Stomach (tissue), 9 donors: ENCODE measurements around the gene PLPPR5. TPM values are rescaled to one million over a fixed set of nuclear protein-coding genes. Genes with fewer than 3 reads are reported as not detected.

Experiments used
- DNase-seq, 2 donors: peaks; one replicate each; pipeline versions ENCODE4 v3.0.0 to v3.0.0-alpha.2; 2013 to 2019
- H3K27ac ChIP-seq, 5 donors: fragments of 200-600 bp in 4 of 5; sonication (generic) in 4 of 5; one replicate each; pipeline ENCODE4 v1.5.1; 2013 to 2019; ENCODE audit warnings: mild to moderate bottlenecking in 1 of 5, moderate library complexity in 1 of 5
- H3K27me3 ChIP-seq, 3 donors: fragments of 200-600 bp; sonication (generic); one replicate each; pipeline ENCODE4 v1.5.1; 2017 to 2019; ENCODE audit warnings: mixed run types in 1 of 3
- H3K36me3 ChIP-seq, 4 donors: fragments of 200-600 bp; sonication (generic); 1 replicate in 3 of 4; 2 replicates in 1 of 4; pipeline ENCODE4 v1.5.1; 2016 to 2019
- H3K4me1 ChIP-seq, 4 donors: fragments of 200-600 bp; sonication (generic); one replicate each; pipeline ENCODE4 v1.5.1; 2016 to 2019
- H3K4me3 ChIP-seq, 4 donors: fragments of 200-600 bp; sonication (generic) in 3 of 4; one replicate each; pipeline ENCODE4 v1.5.1; 2016 to 2019; ENCODE audit warnings: mild to moderate bottlenecking in 1 of 4
- H3K9me3 ChIP-seq, 4 donors: fragments of 200-600 bp; sonication (generic); one replicate each; pipeline ENCODE4 v1.5.1; 2016 to 2019
- EP300 ChIP-seq: sonication (generic); formaldehyde crosslinking; IDR thresholded peaks from one replicate; pipeline ENCODE4 v1.6.1; 2017; ENCODE audit warnings: antibody characterized with exemption
- POLR2A ChIP-seq, 4 donors: fragments of 450-650 bp; IDR thresholded peaks; one replicate each; pipeline ENCODE4 v1.6.1; 2016; ENCODE audit warnings: antibody characterized with exemption in 4 of 4, control low read depth in 2 of 4, mild to moderate bottlenecking in 1 of 4, moderate library complexity in 1 of 4
- POLR2AphosphoS5 ChIP-seq, 3 donors: sonication (generic); formaldehyde crosslinking; IDR thresholded peaks; one replicate each; pipeline ENCODE4 v1.6.1; 2016; ENCODE audit warnings: antibody characterized with exemption in 3 of 3
- WGBS, 5 donors: extraction: QIAGEN DNeasy Blood & Tissue Kit in 3 of 5; methylation state at CpG; one replicate each; pipeline versions ENCODE4 v1.1.5 to v1.1.7; 2013 to 2018; 5-methylcytosine and 5-hydroxymethylcytosine counted together
- intact Hi-C: fragments of 100-400 bp; cut with DNase I; formaldehyde crosslinking; loops from one replicate; pipeline ENCODE4 v1.15.1; 2023; ENCODE audit warnings: low total_unique reads
- polyA plus RNA-seq, 3 donors: library from polyadenylated mRNA; stranded (reverse); fragments of 200-250 nt; gene quantifications; one replicate each; pipeline ENCODE4 v1.2.3, GENCODE V29; 2013
- total RNA-seq, 5 donors: library from RNA; depleted of rRNA; stranded (reverse); fragments of >200 nt; gene quantifications; one replicate each; pipeline versions ENCODE4 v1.1.0 to v1.2.3, GENCODE V29; 2014 to 2016
- TF ChIP-seq, protein P1 (sequence below), 7 experiments: fragments of 450-650 bp in 4 of 7; fragments of 200-600 bp in 3 of 7; sonication (generic) in 3 of 7; IDR thresholded peaks; one replicate each; pipeline ENCODE4 v1.5.1; 2016 to 2019; ENCODE audit warnings: antibody characterized with exemption in 7 of 7, control low read depth in 2 of 7, mild to moderate bottlenecking in 1 of 7
- donor health status: healthy with polysubstance abuse.
- donor health status: Bipolar disorder and iron deficiency.
- donor health status: healthy.

The PLPPR5 gene
- total and polyA plus RNA-seq, 8 donors: 0.03 to 2.0 (median 0.15) TPM; not detected in 5

DNA sequence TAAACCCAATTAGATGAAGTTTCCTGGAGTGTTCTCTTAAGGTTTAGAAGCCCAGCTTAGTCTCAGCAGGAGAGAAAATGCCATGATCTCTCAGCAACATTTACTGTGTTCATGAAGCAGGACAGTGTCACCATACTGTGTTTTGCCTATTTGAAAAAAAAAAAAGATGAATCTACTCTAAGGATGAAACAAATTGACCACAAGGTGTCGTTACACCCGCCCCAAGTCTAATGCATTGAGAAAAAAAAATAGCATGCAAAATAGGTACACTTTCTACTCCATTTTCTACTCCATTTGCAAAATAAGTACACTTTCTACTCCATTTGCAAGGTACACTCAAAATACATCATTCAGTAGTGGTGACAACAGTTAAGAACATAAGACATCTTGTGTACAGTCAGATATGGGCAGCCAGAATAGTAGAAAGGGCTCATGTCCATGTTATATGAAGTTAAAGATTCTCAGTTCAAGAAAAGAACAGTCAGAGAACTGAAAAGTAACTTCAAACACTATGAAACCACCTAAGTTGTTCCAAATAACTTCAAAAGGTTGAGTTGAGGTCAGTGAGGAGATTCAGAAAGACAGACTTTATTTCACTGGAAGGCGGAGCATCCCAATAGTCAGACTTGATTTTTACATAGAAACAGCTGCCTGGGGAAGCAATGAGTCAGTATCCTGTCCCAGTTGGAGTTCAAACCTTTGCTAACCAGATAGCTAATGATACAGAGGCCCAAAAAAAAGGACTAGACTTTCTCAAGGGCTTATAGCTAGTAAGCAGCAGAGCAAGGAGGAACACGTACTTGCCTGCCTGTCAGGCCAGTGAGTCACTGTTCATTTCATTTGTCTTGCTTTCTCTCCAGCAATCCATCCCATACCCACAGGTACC is 13.3 kb downstream of the PLPPR5 start:
- H3K27me3 ChIP-seq: no peaks in the 10 kb centered on the region
- intact Hi-C loops: no loop called here
- DNase-seq: no peak
- peaks cover 0 to 9% (median 0%) of the 10 kb centered on the region in 4 donors for H3K4me1 ChIP-seq
- no peak overlapping the region for H3K27ac ChIP-seq
- no peaks in the 10 kb centered on the region for H3K9me3 ChIP-seq
- H3K4me3 ChIP-seq: no peak overlapping the region
- WGBS, 5 donors: 75 to 83% (median 77%) methylated on average over 4 of the region's 4 CpGs
- TF ChIP-seq EP300 (no peak), POLR2A (IDR thresholded peaks at IDR 0.05) (no peak), POLR2AphosphoS5 (IDR thresholded peaks at IDR 0.05) (no peak)
- TF ChIP-seq, protein P1, sequence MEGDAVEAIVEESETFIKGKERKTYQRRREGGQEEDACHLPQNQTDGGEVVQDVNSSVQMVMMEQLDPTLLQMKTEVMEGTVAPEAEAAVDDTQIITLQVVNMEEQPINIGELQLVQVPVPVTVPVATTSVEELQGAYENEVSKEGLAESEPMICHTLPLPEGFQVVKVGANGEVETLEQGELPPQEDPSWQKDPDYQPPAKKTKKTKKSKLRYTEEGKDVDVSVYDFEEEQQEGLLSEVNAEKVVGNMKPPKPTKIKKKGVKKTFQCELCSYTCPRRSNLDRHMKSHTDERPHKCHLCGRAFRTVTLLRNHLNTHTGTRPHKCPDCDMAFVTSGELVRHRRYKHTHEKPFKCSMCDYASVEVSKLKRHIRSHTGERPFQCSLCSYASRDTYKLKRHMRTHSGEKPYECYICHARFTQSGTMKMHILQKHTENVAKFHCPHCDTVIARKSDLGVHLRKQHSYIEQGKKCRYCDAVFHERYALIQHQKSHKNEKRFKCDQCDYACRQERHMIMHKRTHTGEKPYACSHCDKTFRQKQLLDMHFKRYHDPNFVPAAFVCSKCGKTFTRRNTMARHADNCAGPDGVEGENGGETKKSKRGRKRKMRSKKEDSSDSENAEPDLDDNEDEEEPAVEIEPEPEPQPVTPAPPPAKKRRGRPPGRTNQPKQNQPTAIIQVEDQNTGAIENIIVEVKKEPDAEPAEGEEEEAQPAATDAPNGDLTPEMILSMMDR (IDR thresholded peaks at IDR 0.05): no peak
- H3K36me3 ChIP-seq: no peaks in the 10 kb centered on the region

DNA sequence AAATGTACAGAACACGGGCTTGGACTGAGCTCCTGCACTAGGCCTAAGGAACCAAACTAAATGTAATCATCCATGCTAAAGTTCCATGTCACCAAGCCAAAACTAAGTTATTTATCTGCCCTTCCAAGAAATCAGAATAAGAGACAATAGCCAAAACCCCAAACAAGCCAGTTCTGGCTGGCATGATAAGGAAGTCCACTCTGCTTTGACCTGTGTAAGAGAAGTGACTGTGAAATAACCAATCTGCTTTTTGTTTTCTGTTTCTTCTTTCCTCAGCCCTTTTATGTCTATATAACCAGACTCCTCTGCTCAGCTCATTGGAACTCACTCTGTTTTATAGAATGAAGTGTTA is 15.1 kb downstream of the PLPPR5 start:
- Histone ChIP-seq H3K4me3 (no peak overlapping the region), H3K9me3 (no peaks in the 10 kb centered on the region), H3K36me3 (no peaks in the 10 kb centered on the region), H3K27ac (no peak overlapping the region), H3K4me1 (peaks cover 0 to 9% (median 0%) of the 10 kb centered on the region in 4 donors), H3K27me3 (no peaks in the 10 kb centered on the region)
- 32 to 63% (median 47%) methylated on average over 1 of the region's 1 CpG for WGBS, 5 donors
- no peak for DNase-seq
- intact Hi-C loops: no loop called here
- TF ChIP-seq POLR2AphosphoS5 (IDR thresholded peaks at IDR 0.05) (no peak), EP300 (no peak), POLR2A (IDR thresholded peaks at IDR 0.05) (no peak)
- TF ChIP-seq, protein P1 (IDR thresholded peaks at IDR 0.05): no peak

DNA sequence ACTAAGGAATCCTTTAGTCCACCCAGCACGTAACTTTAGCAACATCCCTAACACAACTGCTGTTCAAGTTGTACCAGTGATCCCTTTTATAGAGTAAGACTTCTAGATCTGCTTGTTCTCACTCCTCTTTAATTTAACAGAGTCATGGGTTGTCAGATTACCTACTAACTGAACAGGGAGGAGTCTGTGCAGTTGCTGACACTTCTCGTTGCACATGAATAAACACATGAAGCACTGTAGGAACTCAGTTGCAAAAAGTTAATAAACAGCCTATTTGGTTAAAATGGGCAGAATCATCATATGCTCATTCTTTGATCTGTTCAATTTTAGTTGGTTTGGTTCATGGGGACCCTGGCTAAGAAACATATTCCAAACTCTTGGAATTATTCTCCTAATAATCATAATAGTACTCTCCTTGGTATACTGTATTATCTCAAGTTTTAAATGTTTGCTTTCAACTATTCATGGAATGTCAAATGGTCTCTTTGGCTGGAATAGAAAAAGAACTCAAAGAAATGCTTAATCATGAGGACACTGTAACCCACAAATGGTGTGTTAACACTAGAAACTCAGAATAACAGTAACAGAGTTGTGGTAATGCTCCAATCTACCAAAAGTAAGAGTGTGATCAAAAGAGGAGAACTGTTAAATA is 15.6 kb downstream of the PLPPR5 start:
- Histone ChIP-seq H3K4me1 (peaks cover 0 to 9% (median 0%) of the 10 kb centered on the region in 4 donors), H3K27me3 (no peaks in the 10 kb centered on the region), H3K27ac (no peak overlapping the region), H3K4me3 (no peak overlapping the region), H3K36me3 (no peaks in the 10 kb centered on the region), H3K9me3 (peaks cover 0 to 2% (median under 1%) of the 10 kb centered on the region in 4 donors)
- intact Hi-C loops: no loop called here
- WGBS, 5 donors: 56 to 69% (median 67%) methylated on average over 2 of the region's 2 CpGs
- no peak for TF ChIP-seq EP300
- TF ChIP-seq, protein P1 (IDR thresholded peaks at IDR 0.05): no peak
- no peak for TF ChIP-seq POLR2A (IDR thresholded peaks at IDR 0.05)
- no peak for TF ChIP-seq POLR2AphosphoS5 (IDR thresholded peaks at IDR 0.05)
- DNase-seq: no peak

DNA sequence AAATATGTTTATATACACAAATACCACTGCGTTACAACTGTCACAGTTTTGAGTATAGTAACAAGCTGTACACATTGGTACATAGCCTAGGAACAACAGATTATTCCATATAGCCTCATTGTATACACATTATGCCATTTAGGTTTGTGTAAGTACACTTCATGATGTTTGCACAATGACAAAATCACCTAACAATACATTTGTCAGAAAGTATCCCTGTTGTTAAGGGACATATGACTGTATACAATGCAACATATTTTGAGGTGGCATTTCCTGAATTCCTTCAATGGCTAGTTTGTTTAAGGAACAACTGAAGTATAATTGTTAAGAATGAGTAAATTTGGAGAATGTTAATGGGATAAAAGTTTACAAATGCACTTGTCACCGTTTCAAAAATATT is 19.0 kb downstream of the PLPPR5 start:
- intact Hi-C loops: no loop called here
- Histone ChIP-seq H3K4me1 (peaks cover 0 to 9% (median 0%) of the 10 kb centered on the region in 4 donors), H3K9me3 (peaks cover 0 to 6% (median 3%) of the 10 kb centered on the region in 4 donors), H3K27me3 (no peaks in the 10 kb centered on the region), H3K27ac (no peak overlapping the region), H3K36me3 (no peaks in the 10 kb centered on the region), H3K4me3 (no peak overlapping the region)
- no peak for DNase-seq
- WGBS, 5 donors: 59 to 92% (median 81%) methylated on average over 2 of the region's 2 CpGs
- no peak for TF ChIP-seq POLR2AphosphoS5 (IDR thresholded peaks at IDR 0.05)
- TF ChIP-seq POLR2A (IDR thresholded peaks at IDR 0.05): no peak
